ENCODE measurements around the gene PROKR2. TPM values are rescaled to one million over a fixed set of nuclear protein-coding genes. Genes with fewer than 3 reads are reported as not detected.

PROKR2 gene
- total and polyA plus RNA-seq, 10 of the 15 experiments (the other 5 are each of a cell fraction or from before 2014, with no cell fraction given) = not detected

GRCh38 chr20:5328268-5328667 lies 11.5 kb upstream of the PROKR2 start (continued):
- TF ChIP-seq NFYB (IDR thresholded peaks at IDR 0.05; ENCODE audit: insufficient read depth, low read depth, low read length) (no peak), EP300 (IDR thresholded peaks at IDR 0.05; ENCODE audit: borderline replicate concordance in 1 of 2, control insufficient read depth in 1 of 2, low read depth in 2 of 2, low read length in 2 of 2) (no peak), TBL1XR1 (IDR thresholded peaks at IDR 0.05; ENCODE audit: low read depth, low read length) (no peak), EED (IDR thresholded peaks at IDR 0.05; ENCODE audit: low read depth) (no peak), YBX1 (IDR thresholded peaks at IDR 0.05) (no peak), KAT2A (conservative IDR thresholded peaks at IDR 0.05; ENCODE audit: control insufficient read depth, low read depth, low read length) (no peak), RELB (IDR thresholded peaks at IDR 0.05; ENCODE audit: low read depth) (no peak), NFXL1 (IDR thresholded peaks at IDR 0.05; ENCODE audit: borderline replicate concordance) (no peak), FOXM1 (IDR thresholded peaks at IDR 0.05; ENCODE audit: low read depth, low read length) (no peak), STAT1 (conservative IDR thresholded peaks at IDR 0.05) (no peak), CBX3 (IDR thresholded peaks at IDR 0.05; ENCODE audit: borderline replicate concordance, low read depth) (no peak), CREM (IDR thresholded peaks at IDR 0.05; ENCODE audit: low read depth) (no peak), ZNF24 (IDR thresholded peaks at IDR 0.05) (no peak)

GRCh38 chr20:5327356-5327755 lies 10.6 kb upstream of the PROKR2 start:
- Histone ChIP-seq H3K9me3 (replicated peaks; ENCODE audit: control insufficient read depth, insufficient read depth, low read length) (no peaks in the 10 kb centered on the region), H3K4me2 (ENCODE audit: control insufficient read depth, insufficient read depth) (no peak overlapping the region), H2AFZ (ENCODE audit: control insufficient read depth, low read depth, low read length) (no peak overlapping the region), H3K36me3 (ENCODE audit: control insufficient read depth in 2 of 2, insufficient read depth in 2 of 2, low read length in 1 of 2) (no peaks in the 10 kb centered on the region), H3K4me3 (no peak overlapping the region), H3K27ac (ENCODE audit: control insufficient read depth, insufficient read depth) (no peak overlapping the region), H3K27me3 (replicated peaks in 1 of 2; ENCODE audit: control insufficient read depth in 2 of 2, insufficient read depth in 2 of 2, low read length in 1 of 2) (no peaks in the 10 kb centered on the region), H3K9ac (ENCODE audit: control insufficient read depth, insufficient read depth, low read length) (no peak overlapping the region), H3K4me1 (ENCODE audit: control insufficient read depth, insufficient read depth, low read length) (no peaks in the 10 kb centered on the region), H4K20me1 (ENCODE audit: control insufficient read depth, insufficient read depth) (no peaks in the 10 kb centered on the region), H3K79me2 (ENCODE audit: control insufficient read depth, insufficient read depth, low read length) (no peaks in the 10 kb centered on the region)
- DNase-seq (ENCODE audit: low read depth, low spot score) (no peak), FAIRE-seq (no peak), ATAC-seq (no peak)
- ChIA-PET POLR2A (no interaction called here), CTCF (interaction anchor here (1.2 kb wide), 1 partner anchor 104 kb away, joined by 3 read pairs; no protein-coding TSS in a partner anchor), SMC1A (ENCODE audit: uncharacterized antibody, unreplicated experiment) (no interaction called here), RAD21 (ENCODE audit: unreplicated experiment) (no interaction called here)
- no TSS peak for BruUV-seq (replicated peaks)
- intact Hi-C loops (cut with micrococcal nuclease; ENCODE audit: unreplicated experiment) = no loop called here
- in situ Hi-C loops (cut with MboI) = no loop called here
- 10% methylated on average over 3 of the region's 3 CpGs for WGBS (ENCODE audit: insufficient coverage, insufficient replicate concordance, low lambda C conversion rate, missing lambda C conversion rate)
- TF ChIP-seq RBBP5 (conservative IDR thresholded peaks at IDR 0.05) (no peak), DPF2 (IDR thresholded peaks at IDR 0.05) (no peak), EP300 (IDR thresholded peaks at IDR 0.05; ENCODE audit: borderline replicate concordance in 1 of 2, control insufficient read depth in 1 of 2, low read depth in 2 of 2, low read length in 2 of 2) (no peak), SMAD1 (IDR thresholded peaks at IDR 0.05; ENCODE audit: low read depth, partially characterized antibody) (no peak), EZH2 (IDR thresholded peaks at IDR 0.05; ENCODE audit: borderline replicate concordance, control insufficient read depth, low read depth, low read length) (no peak), ELK1 (IDR thresholded peaks at IDR 0.05; ENCODE audit: low read depth, low read length) (no peak), IRF4 (IDR thresholded peaks at IDR 0.05; ENCODE audit: low read depth, low read length) (no peak), PAX8 (IDR thresholded peaks at IDR 0.05) (no peak), USF2 (IDR thresholded peaks at IDR 0.05; ENCODE audit: borderline replicate concordance, low read depth, low read length) (no peak), YY1 (IDR thresholded peaks at IDR 0.05; ENCODE audit: low read depth, low read length) (no peak)

All from GM12878 (cell line).